Measurements from ENCODE around the gene TXNDC11.

Gene TXNDC11

GRCh38 chr16:11649276-11649675, 93.4 kb downstream of the TXNDC11 start:
- DNase-seq, result no peak

GRCh38 chr16:11642765-11643116, 99.9 kb downstream of the TXNDC11 start:
- no peak for DNase-seq

GRCh38 chr16:11640987-11641817, 101.5 kb downstream of the TXNDC11 start:
- DNase-seq, result peak; percentile 73

GRCh38 chr16:11639925-11640899, 102.4 kb downstream of the TXNDC11 start:
- DNase-seq, result no peak

GRCh38 chr16:11639008-11639562, 103.6 kb downstream of the TXNDC11 start:
- no peak for DNase-seq

GRCh38 chr16:11638140-11638539, 104.5 kb downstream of the TXNDC11 start:
- no peak for DNase-seq

- no peak for DNase-seq
Measured at GRCh38 chr16:11637320-11637719, 105.3 kb downstream of the TXNDC11 start.

- DNase-seq, result peak; percentile 88
Measured at GRCh38 chr16:11636172-11636721, 106.4 kb downstream of the TXNDC11 start.

- DNase-seq, result no peak
Measured at GRCh38 chr16:11635679-11636171, 106.9 kb downstream of the TXNDC11 start.

GRCh38 chr16:11635113-11635652, 107.5 kb downstream of the TXNDC11 start:
- DNase-seq, result no peak

GRCh38 chr16:11634312-11634711, 108.3 kb downstream of the TXNDC11 start:
- no peak for DNase-seq

- DNase-seq, result no peak
Measured at GRCh38 chr16:11633113-11633512, 109.5 kb downstream of the TXNDC11 start.

GRCh38 chr16:11632455-11632939, 110.2 kb downstream of the TXNDC11 start:
- DNase-seq, result no peak

GRCh38 chr16:11631214-11631613, 111.4 kb downstream of the TXNDC11 start:
- no peak for DNase-seq

- DNase-seq, result no peak
Measured at GRCh38 chr16:11630768-11631056, 111.9 kb downstream of the TXNDC11 start.

GRCh38 chr16:11630046-11630767, 112.5 kb downstream of the TXNDC11 start:
- DNase-seq, result no peak

Measured in NCI-H526 treated with DMSO at 0.1 percent for 48 hours (cell line).